SK-N-SH treated with all-trans-retinoic acid at 6 μM for 48 hours (cell line): ENCODE measurements around the gene LDHAL6A.

ENCODE experiments used
- ARNTL ChIP-seq: fragments of 450-650 bp; formaldehyde crosslinking; IDR thresholded peaks from 2 replicates; pipeline ENCODE4 v1.5.0; 2020; ENCODE audit warnings: low read depth, mild to moderate bottlenecking, moderate library complexity, borderline replicate concordance
- CSDC2 ChIP-seq: fragments of 250-450 bp; sonication (Bioruptor Pico); IDR thresholded peaks from 2 replicates; pipeline ENCODE4 v1.5.0; 2020; ENCODE audit warnings: mild to moderate bottlenecking, moderate library complexity
- ISL1 ChIP-seq: fragments of 250-450 bp; sonication (Bioruptor Pico); IDR thresholded peaks from 2 replicates; pipeline ENCODE4 v2.1.2; 2022; ENCODE audit warnings: mild to moderate bottlenecking, moderate library complexity
- OSR1 ChIP-seq: fragments of 250-450 bp; sonication (Bioruptor Pico); IDR thresholded peaks from 2 replicates; pipeline ENCODE4 v1.8.0; 2022; ENCODE audit warnings: moderate library complexity, mild to moderate bottlenecking, inconsistent platforms
- TCF4 ChIP-seq: fragments of 250-450 bp; sonication (Bioruptor Pico); IDR thresholded peaks from 2 replicates; pipeline ENCODE4 v1.8.0; 2021; ENCODE audit warnings: mild to moderate bottlenecking, moderate library complexity, borderline replicate concordance
- ZC3H10 ChIP-seq: fragments of 250-450 bp; sonication (Bioruptor Pico); IDR thresholded peaks from 2 replicates; pipeline ENCODE4 v1.5.1; 2021; ENCODE audit warnings: mild to moderate bottlenecking, moderate library complexity
- ZFP3 ChIP-seq: fragments of 250-450 bp; sonication (Bioruptor Pico); IDR thresholded peaks from 2 replicates; pipeline ENCODE4 v1.5.0; 2020; ENCODE audit warnings: mild to moderate bottlenecking, moderate library complexity
- ZFP30 ChIP-seq: fragments of 450-650 bp; formaldehyde crosslinking; IDR thresholded peaks from 2 replicates; pipeline ENCODE4 v1.5.0; 2022; ENCODE audit warnings: mild to moderate bottlenecking, moderate library complexity
- ZNF565 ChIP-seq: fragments of 450-650 bp; formaldehyde crosslinking; conservative IDR thresholded peaks from 2 replicates; pipeline ENCODE4 v1.5.0; 2020; ENCODE audit warnings: low read depth, mild to moderate bottlenecking, moderate library complexity
- ZNF70 ChIP-seq: fragments of 450-650 bp; formaldehyde crosslinking; IDR thresholded peaks from 2 replicates; pipeline ENCODE4 v1.5.0; 2020; ENCODE audit warnings: mild to moderate bottlenecking, moderate library complexity
- TF ChIP-seq, protein P1 (sequence below): fragments of 250-450 bp; sonication (Bioruptor Pico); IDR thresholded peaks from 2 replicates; pipeline ENCODE4 v1.5.1; 2020; ENCODE audit warnings: low read depth, mild to moderate bottlenecking, moderate library complexity
- TF ChIP-seq, protein P2 (sequence below): fragments of 250-450 bp; sonication (Bioruptor Pico); IDR thresholded peaks from 2 replicates; pipeline ENCODE4 v1.8.0; 2020; ENCODE audit warnings: mild to moderate bottlenecking, moderate library complexity, borderline replicate concordance
- TF ChIP-seq, protein P3 (sequence below): fragments of 250-450 bp; sonication (Bioruptor Pico); IDR thresholded peaks from 2 replicates; pipeline ENCODE4 v1.5.0; 2020; ENCODE audit warnings: mild to moderate bottlenecking, moderate library complexity
- TF ChIP-seq, protein P4 (sequence below): fragments of 250-450 bp; sonication (Bioruptor Pico); IDR thresholded peaks from 2 replicates; pipeline ENCODE4 v1.5.1; 2021; ENCODE audit warnings: mild to moderate bottlenecking, moderate library complexity

DNA sequence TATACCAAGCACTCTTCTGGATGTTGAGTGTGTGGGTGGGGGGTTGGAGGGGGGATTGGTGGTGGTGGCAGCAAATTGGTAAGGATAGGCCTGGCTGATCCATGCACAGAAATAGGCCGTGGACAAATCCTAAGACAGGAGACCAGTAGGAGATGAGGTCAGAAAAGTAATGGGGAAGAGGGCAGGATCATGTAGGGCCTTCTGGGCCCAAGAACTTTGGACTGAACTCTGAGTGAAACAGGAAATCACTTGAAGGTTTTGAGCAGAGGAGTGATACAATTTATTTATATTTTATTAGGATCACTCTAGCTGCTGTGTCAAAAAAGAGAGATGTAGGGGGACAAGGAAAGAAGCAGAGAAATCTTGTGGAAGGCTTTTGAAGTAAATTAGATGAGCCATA, 42.4 kb downstream of the LDHAL6A start:
- TF ChIP-seq OSR1 (CRISPR knock-in tag) (no peak), ZFP30 (no peak), ZFP3 (CRISPR knock-in tag) (no peak), ISL1 (CRISPR knock-in tag) (no peak), ZC3H10 (CRISPR knock-in tag) (no peak), ARNTL (no peak), CSDC2 (no peak), ZNF565 (CRISPR knock-in tag) (no peak), ZNF70 (no peak), TCF4 (CRISPR knock-in tag) (no peak)
- TF ChIP-seq, protein P1, sequence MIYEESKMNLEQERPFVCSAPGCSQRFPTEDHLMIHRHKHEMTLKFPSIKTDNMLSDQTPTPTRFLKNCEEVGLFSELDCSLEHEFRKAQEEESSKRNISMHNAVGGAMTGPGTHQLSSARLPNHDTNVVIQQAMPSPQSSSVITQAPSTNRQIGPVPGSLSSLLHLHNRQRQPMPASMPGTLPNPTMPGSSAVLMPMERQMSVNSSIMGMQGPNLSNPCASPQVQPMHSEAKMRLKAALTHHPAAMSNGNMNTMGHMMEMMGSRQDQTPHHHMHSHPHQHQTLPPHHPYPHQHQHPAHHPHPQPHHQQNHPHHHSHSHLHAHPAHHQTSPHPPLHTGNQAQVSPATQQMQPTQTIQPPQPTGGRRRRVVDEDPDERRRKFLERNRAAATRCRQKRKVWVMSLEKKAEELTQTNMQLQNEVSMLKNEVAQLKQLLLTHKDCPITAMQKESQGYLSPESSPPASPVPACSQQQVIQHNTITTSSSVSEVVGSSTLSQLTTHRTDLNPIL (CRISPR knock-in tag), result no peak
- TF ChIP-seq, protein P2, sequence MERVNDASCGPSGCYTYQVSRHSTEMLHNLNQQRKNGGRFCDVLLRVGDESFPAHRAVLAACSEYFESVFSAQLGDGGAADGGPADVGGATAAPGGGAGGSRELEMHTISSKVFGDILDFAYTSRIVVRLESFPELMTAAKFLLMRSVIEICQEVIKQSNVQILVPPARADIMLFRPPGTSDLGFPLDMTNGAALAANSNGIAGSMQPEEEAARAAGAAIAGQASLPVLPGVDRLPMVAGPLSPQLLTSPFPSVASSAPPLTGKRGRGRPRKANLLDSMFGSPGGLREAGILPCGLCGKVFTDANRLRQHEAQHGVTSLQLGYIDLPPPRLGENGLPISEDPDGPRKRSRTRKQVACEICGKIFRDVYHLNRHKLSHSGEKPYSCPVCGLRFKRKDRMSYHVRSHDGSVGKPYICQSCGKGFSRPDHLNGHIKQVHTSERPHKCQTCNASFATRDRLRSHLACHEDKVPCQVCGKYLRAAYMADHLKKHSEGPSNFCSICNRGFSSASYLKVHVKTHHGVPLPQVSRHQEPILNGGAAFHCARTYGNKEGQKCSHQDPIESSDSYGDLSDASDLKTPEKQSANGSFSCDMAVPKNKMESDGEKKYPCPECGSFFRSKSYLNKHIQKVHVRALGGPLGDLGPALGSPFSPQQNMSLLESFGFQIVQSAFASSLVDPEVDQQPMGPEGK, result no peak
- TF ChIP-seq, protein P3, sequence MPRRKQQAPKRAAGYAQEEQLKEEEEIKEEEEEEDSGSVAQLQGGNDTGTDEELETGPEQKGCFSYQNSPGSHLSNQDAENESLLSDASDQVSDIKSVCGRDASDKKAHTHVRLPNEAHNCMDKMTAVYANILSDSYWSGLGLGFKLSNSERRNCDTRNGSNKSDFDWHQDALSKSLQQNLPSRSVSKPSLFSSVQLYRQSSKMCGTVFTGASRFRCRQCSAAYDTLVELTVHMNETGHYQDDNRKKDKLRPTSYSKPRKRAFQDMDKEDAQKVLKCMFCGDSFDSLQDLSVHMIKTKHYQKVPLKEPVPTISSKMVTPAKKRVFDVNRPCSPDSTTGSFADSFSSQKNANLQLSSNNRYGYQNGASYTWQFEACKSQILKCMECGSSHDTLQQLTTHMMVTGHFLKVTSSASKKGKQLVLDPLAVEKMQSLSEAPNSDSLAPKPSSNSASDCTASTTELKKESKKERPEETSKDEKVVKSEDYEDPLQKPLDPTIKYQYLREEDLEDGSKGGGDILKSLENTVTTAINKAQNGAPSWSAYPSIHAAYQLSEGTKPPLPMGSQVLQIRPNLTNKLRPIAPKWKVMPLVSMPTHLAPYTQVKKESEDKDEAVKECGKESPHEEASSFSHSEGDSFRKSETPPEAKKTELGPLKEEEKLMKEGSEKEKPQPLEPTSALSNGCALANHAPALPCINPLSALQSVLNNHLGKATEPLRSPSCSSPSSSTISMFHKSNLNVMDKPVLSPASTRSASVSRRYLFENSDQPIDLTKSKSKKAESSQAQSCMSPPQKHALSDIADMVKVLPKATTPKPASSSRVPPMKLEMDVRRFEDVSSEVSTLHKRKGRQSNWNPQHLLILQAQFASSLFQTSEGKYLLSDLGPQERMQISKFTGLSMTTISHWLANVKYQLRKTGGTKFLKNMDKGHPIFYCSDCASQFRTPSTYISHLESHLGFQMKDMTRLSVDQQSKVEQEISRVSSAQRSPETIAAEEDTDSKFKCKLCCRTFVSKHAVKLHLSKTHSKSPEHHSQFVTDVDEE (CRISPR knock-in tag), result no peak
- TF ChIP-seq, protein P4, sequence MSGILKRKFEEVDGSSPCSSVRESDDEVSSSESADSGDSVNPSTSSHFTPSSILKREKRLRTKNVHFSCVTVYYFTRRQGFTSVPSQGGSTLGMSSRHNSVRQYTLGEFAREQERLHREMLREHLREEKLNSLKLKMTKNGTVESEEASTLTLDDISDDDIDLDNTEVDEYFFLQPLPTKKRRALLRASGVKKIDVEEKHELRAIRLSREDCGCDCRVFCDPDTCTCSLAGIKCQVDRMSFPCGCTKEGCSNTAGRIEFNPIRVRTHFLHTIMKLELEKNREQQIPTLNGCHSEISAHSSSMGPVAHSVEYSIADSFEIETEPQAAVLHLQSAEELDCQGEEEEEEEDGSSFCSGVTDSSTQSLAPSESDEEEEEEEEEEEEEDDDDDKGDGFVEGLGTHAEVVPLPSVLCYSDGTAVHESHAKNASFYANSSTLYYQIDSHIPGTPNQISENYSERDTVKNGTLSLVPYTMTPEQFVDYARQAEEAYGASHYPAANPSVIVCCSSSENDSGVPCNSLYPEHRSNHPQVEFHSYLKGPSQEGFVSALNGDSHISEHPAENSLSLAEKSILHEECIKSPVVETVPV, result no peak
